ENCODE data around the gene EFCAB8. TPM values are rescaled to one million over a fixed set of nuclear protein-coding genes. Genes with fewer than 3 reads are reported as not detected.

The EFCAB8 gene
- polyA plus RNA-seq, 2 donors, result 0.11 to 0.28 TPM

DNA sequence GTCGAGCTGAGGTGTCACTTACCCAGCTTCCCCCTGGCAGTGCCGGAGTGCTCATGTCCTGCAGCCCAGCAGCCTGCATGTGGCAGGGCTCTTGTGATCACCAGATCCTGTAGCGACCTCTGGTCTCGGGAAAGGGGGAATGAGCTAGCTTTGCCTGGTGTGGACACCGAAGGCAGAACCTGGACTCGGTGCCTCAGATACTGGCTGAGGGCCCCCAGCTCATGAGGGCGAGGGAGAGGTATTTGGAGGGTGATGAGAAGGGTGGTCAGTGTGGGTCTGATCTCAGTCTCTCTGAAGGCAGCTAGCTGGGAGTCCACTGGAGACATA, 119.2 kb downstream of the EFCAB8 start:
- Histone ChIP-seq H3K27ac (ENCODE audit: low read depth in 2 of 2, low read length in 1 of 2) (no peak overlapping the region), H3K27me3 (ENCODE audit: control insufficient read depth in 1 of 2, insufficient read depth in 2 of 2, low read length in 2 of 2) (no peaks in the 10 kb centered on the region), H3K4me3 (ENCODE audit: low read depth in 1 of 2, low read length in 2 of 2) (no peak overlapping the region), H3K36me3 (ENCODE audit: control insufficient read depth in 2 of 2, insufficient read depth in 2 of 2, low read length in 1 of 2) (no peaks in the 10 kb centered on the region), H3K4me1 (ENCODE audit: control insufficient read depth in 2 of 2, insufficient read depth in 2 of 2, low read length in 1 of 2) (no peaks in the 10 kb centered on the region), H3K9me3 (ENCODE audit: control insufficient read depth in 2 of 2, insufficient read depth in 1 of 2, low read depth in 1 of 2, low read length in 1 of 2) (peaks cover 0 to 3% of the 10 kb centered on the region in 2 donors)
- 83 to 89% methylated on average over 7 of the region's 7 CpGs for WGBS, 2 donors

DNA sequence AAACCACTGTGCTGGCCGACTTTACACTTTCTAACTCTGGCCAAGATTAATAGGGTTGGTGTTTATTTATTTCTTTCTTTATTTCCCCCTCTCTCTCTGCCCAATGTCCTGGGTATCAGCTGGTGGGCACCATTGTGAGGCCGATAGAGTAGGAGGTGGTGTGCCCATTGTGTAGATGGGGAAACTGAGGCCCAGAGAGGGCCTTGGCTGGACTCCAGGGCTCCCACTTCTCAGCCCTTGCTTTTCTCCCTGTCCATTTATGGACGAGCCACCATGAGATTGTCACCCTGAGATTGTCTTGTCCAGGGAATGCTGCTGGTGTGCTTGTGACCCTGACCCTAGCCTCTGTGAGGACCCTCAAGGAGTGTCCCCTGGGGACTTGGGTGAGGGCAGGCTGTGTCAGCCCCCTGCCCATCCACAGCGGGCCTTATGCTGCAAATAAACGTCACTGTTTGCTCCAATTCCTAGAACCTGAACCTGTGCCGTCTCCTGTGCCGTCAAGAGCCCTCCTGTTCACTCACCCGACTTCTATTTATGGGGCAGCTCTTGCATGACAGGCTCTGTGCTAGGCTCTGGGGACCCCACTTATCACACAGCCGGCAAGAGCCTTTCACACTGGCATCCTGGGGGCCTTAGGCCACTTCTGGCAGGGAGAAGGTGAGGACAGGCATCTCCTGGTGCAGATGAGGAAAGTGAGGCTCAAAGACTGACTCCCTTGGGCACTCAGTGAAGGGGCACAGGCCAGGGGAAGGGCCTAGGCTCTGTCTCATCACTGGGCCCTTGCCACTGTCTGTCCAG, 120.7 kb downstream of the EFCAB8 start:
- no peaks in the 10 kb centered on the region for H3K27me3 ChIP-seq (ENCODE audit: control insufficient read depth in 1 of 2, insufficient read depth in 2 of 2, low read length in 2 of 2)
- H3K36me3 ChIP-seq (ENCODE audit: control insufficient read depth in 2 of 2, insufficient read depth in 2 of 2, low read length in 1 of 2), result no peaks in the 10 kb centered on the region
- H3K27ac ChIP-seq (ENCODE audit: low read depth in 2 of 2, low read length in 1 of 2), result no peak overlapping the region
- WGBS, 2 donors, result 74 to 76% methylated on average over 9 of the region's 9 CpGs
- H3K9me3 ChIP-seq (ENCODE audit: control insufficient read depth in 2 of 2, insufficient read depth in 1 of 2, low read depth in 1 of 2, low read length in 1 of 2), result peaks cover 0 to 3% of the 10 kb centered on the region in 2 donors
- H3K4me1 ChIP-seq (ENCODE audit: control insufficient read depth in 2 of 2, insufficient read depth in 2 of 2, low read length in 1 of 2), result no peaks in the 10 kb centered on the region
- H3K4me3 ChIP-seq (ENCODE audit: low read depth in 1 of 2, low read length in 2 of 2), result no peak overlapping the region

GRCh38 chr20:32980131-32980941, 121.6 kb downstream of the EFCAB8 start:
- Histone ChIP-seq H3K36me3 (ENCODE audit: control insufficient read depth in 2 of 2, insufficient read depth in 2 of 2, low read length in 1 of 2) (no peaks in the 10 kb centered on the region), H3K4me3 (ENCODE audit: low read depth in 1 of 2, low read length in 2 of 2) (no peak overlapping the region), H3K9me3 (ENCODE audit: control insufficient read depth in 2 of 2, insufficient read depth in 1 of 2, low read depth in 1 of 2, low read length in 1 of 2) (peaks cover 0 to 3% of the 10 kb centered on the region in 2 donors), H3K27ac (ENCODE audit: low read depth in 2 of 2, low read length in 1 of 2) (no peak overlapping the region), H3K27me3 (ENCODE audit: control insufficient read depth in 1 of 2, insufficient read depth in 2 of 2, low read length in 2 of 2) (no peaks in the 10 kb centered on the region), H3K4me1 (ENCODE audit: control insufficient read depth in 2 of 2, insufficient read depth in 2 of 2, low read length in 1 of 2) (no peaks in the 10 kb centered on the region)
- 69 to 71% methylated on average over 19 of the region's 19 CpGs for WGBS, 2 donors

DNA sequence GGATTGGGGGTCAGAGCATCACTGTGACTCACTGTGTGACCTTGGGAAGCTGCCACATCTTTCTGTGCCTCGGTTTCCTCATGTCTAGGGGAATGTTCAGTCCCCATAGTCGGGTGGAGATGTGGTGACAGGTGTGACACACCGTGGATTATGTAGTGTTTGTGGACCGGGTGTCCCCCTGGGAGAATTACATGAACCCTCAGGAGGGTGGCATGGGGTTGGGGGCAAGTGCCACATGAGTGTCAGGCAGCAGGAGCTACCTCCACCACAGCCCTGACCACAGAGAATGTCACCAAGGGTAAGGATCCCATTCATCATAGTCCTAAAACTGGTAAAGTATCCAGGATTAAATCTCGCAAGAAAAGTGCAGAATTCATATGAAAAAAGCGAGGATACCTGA, 122.3 kb downstream of the EFCAB8 start:
- no peak overlapping the region for H3K4me3 ChIP-seq (ENCODE audit: low read depth in 1 of 2, low read length in 2 of 2)
- H3K4me1 ChIP-seq (ENCODE audit: control insufficient read depth in 2 of 2, insufficient read depth in 2 of 2, low read length in 1 of 2), result no peaks in the 10 kb centered on the region
- no peak overlapping the region for H3K27ac ChIP-seq (ENCODE audit: low read depth in 2 of 2, low read length in 1 of 2)
- no peaks in the 10 kb centered on the region for H3K36me3 ChIP-seq (ENCODE audit: control insufficient read depth in 2 of 2, insufficient read depth in 2 of 2, low read length in 1 of 2)
- H3K9me3 ChIP-seq (ENCODE audit: control insufficient read depth in 2 of 2, insufficient read depth in 1 of 2, low read depth in 1 of 2, low read length in 1 of 2), result peaks cover 0 to 3% of the 10 kb centered on the region in 2 donors
- no peaks in the 10 kb centered on the region for H3K27me3 ChIP-seq (ENCODE audit: control insufficient read depth in 1 of 2, insufficient read depth in 2 of 2, low read length in 2 of 2)
- 81 to 83% methylated on average over 6 of the region's 6 CpGs for WGBS, 2 donors

- H3K9me3 ChIP-seq (ENCODE audit: control insufficient read depth in 2 of 2, insufficient read depth in 1 of 2, low read depth in 1 of 2, low read length in 1 of 2), result peaks cover 0 to 4% of the 10 kb centered on the region in 2 donors
- H3K27me3 ChIP-seq (ENCODE audit: control insufficient read depth in 1 of 2, insufficient read depth in 2 of 2, low read length in 2 of 2), result no peaks in the 10 kb centered on the region
- H3K27ac ChIP-seq (ENCODE audit: low read depth in 2 of 2, low read length in 1 of 2), result no peak overlapping the region
- H3K4me1 ChIP-seq (ENCODE audit: control insufficient read depth in 2 of 2, insufficient read depth in 2 of 2, low read length in 1 of 2), result no peaks in the 10 kb centered on the region
- 34 to 43% methylated on average over 10 of the region's 10 CpGs for WGBS, 2 donors
- no peak overlapping the region for H3K4me3 ChIP-seq (ENCODE audit: low read depth in 1 of 2, low read length in 2 of 2)
- no peaks in the 10 kb centered on the region for H3K36me3 ChIP-seq (ENCODE audit: control insufficient read depth in 2 of 2, insufficient read depth in 2 of 2, low read length in 1 of 2)
Measured at GRCh38 chr20:32982617-32983458, 124.1 kb downstream of the EFCAB8 start.

- Histone ChIP-seq H3K27ac (ENCODE audit: low read depth in 2 of 2, low read length in 1 of 2) (no peak overlapping the region), H3K36me3 (ENCODE audit: control insufficient read depth in 2 of 2, insufficient read depth in 2 of 2, low read length in 1 of 2) (no peaks in the 10 kb centered on the region), H3K4me3 (ENCODE audit: low read depth in 1 of 2, low read length in 2 of 2) (no peak overlapping the region), H3K9me3 (ENCODE audit: control insufficient read depth in 2 of 2, insufficient read depth in 1 of 2, low read depth in 1 of 2, low read length in 1 of 2) (peaks cover 0 to 4% of the 10 kb centered on the region in 2 donors), H3K27me3 (ENCODE audit: control insufficient read depth in 1 of 2, insufficient read depth in 2 of 2, low read length in 2 of 2) (no peaks in the 10 kb centered on the region), H3K4me1 (ENCODE audit: control insufficient read depth in 2 of 2, insufficient read depth in 2 of 2, low read length in 1 of 2) (no peaks in the 10 kb centered on the region)
- 86 to 87% methylated on average over 12 of the region's 12 CpGs for WGBS, 2 donors
Measured at GRCh38 chr20:32983459-32984112, 124.9 kb downstream of the EFCAB8 start.

- Histone ChIP-seq H3K4me3 (ENCODE audit: low read depth in 1 of 2, low read length in 2 of 2) (no peak overlapping the region), H3K9me3 (ENCODE audit: control insufficient read depth in 2 of 2, insufficient read depth in 1 of 2, low read depth in 1 of 2, low read length in 1 of 2) (peaks cover 0 to 4% of the 10 kb centered on the region in 2 donors), H3K27ac (ENCODE audit: low read depth in 2 of 2, low read length in 1 of 2) (no peak overlapping the region), H3K4me1 (ENCODE audit: control insufficient read depth in 2 of 2, insufficient read depth in 2 of 2, low read length in 1 of 2) (no peaks in the 10 kb centered on the region), H3K36me3 (ENCODE audit: control insufficient read depth in 2 of 2, insufficient read depth in 2 of 2, low read length in 1 of 2) (no peaks in the 10 kb centered on the region), H3K27me3 (ENCODE audit: control insufficient read depth in 1 of 2, insufficient read depth in 2 of 2, low read length in 2 of 2) (no peaks in the 10 kb centered on the region)
- 69 to 75% methylated on average over 7 of the region's 7 CpGs for WGBS, 2 donors
Measured at GRCh38 chr20:32984196-32984595, 125.5 kb downstream of the EFCAB8 start.

DNA sequence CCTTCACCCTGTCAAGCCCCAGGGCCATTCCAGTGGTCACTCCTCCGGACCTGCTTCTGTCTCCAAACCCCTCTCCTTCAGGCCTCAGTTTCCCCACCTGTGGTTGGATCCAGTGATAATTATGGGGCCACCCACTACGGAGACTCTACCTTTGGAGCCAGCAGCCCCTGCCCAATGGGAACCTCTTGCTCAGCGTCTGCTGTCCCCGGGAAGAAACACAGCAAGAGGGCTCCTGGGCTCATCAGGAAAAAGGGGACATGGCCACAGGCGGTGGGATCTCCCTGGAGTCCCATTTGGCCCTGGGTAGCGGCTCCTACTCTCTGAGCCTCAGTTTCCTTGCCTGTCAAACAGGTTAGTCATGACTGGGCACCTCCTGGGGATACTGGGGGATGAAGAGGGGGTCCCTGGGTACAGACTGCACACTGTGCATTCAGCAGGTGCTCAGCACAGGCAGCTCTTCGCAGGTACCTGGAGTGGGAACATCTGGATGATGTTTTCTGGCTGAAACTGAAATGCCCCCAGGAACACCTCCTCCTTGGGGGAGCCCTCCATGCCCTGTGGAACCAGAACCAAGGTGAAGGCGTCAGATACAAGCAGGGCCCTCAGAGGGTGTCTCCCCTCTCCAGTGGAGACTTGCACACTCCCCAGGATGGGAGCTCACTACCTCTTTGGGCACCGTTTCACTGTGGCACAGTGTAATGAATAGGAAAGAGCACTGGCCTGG, 126.1 kb downstream of the EFCAB8 start:
- 81 to 82% methylated on average over 9 of the region's 9 CpGs for WGBS, 2 donors
- peaks cover 0 to 4% of the 10 kb centered on the region in 2 donors for H3K9me3 ChIP-seq (ENCODE audit: control insufficient read depth in 2 of 2, insufficient read depth in 1 of 2, low read depth in 1 of 2, low read length in 1 of 2)
- no peak overlapping the region for H3K27ac ChIP-seq (ENCODE audit: low read depth in 2 of 2, low read length in 1 of 2)
- no peaks in the 10 kb centered on the region for H3K4me1 ChIP-seq (ENCODE audit: control insufficient read depth in 2 of 2, insufficient read depth in 2 of 2, low read length in 1 of 2)
- no peaks in the 10 kb centered on the region for H3K27me3 ChIP-seq (ENCODE audit: control insufficient read depth in 1 of 2, insufficient read depth in 2 of 2, low read length in 2 of 2)
- H3K36me3 ChIP-seq (ENCODE audit: control insufficient read depth in 2 of 2, insufficient read depth in 2 of 2, low read length in 1 of 2), result no peaks in the 10 kb centered on the region
- H3K4me3 ChIP-seq (ENCODE audit: low read depth in 1 of 2, low read length in 2 of 2), result no peak overlapping the region

All from esophagus (tissue), 2 donors.